Left ventricle myocardium inferior (tissue), 1 donor: Measurements from ENCODE around the gene KIF6. TPM values are rescaled to one million over a fixed set of nuclear protein-coding genes. Genes with fewer than 3 reads are reported as not detected.

Experiments used
- DNase-seq: peaks from one replicate; pipeline ENCODE4 v3.0.0-alpha.2; 2020
- H3K27ac ChIP-seq: fragments of 200-600 bp; replicated peaks from 2 replicates; pipeline ENCODE4 v1.8.0; 2021
- H3K27me3 ChIP-seq: fragments of 200-600 bp; 2 replicates; pipeline ENCODE4 v1.8.0; 2021; ENCODE audit warnings: low read depth
- H3K36me3 ChIP-seq: fragments of 200-600 bp; 2 replicates; pipeline ENCODE4 v1.8.0; 2021
- H3K4me1 ChIP-seq: fragments of 200-600 bp; 2 replicates; pipeline ENCODE4 v1.8.0; 2021
- H3K4me3 ChIP-seq: fragments of 200-600 bp; 2 replicates; pipeline ENCODE4 v1.8.0; 2021; ENCODE audit warnings: mild to moderate bottlenecking, moderate library complexity
- H3K9me3 ChIP-seq: fragments of 200-600 bp; replicated peaks from 2 replicates; pipeline ENCODE4 v1.8.0; 2021
- CTCF ChIP-seq: fragments of 200-600 bp; IDR thresholded peaks from 2 replicates; pipeline ENCODE4 v1.8.0; 2021; ENCODE audit warnings: antibody characterized with exemption, mild to moderate bottlenecking, borderline replicate concordance
- intact Hi-C: fragments of 100-400 bp; cut with micrococcal nuclease; formaldehyde crosslinking; loops from one replicate; pipeline ENCODE4 v1.11.0; 2022
- total RNA-seq: library from RNA; stranded (reverse); fragmentation: NEBNext Ultra II Directional; extraction: Animal tissue kit (Norgen Biotek cat#: 25700); gene quantifications from one replicate; pipeline ENCODE4 v1.2.1, GENCODE V29; 2021
- donor health status: DM: no; HTN: yes; CAD: no; lungs with severe emphysema.

The KIF6 gene
- total RNA-seq, 1 donor from 2014 or later = 0.69 TPM

- Histone ChIP-seq H3K27ac (no peak overlapping the region), H3K9me3 (no peaks in the 10 kb centered on the region)
Observed at GRCh38 chr6:39608652-39609345, 116.4 kb downstream of the KIF6 start.

GRCh38 chr6:39602601-39603519 is 122.3 kb downstream of the KIF6 start:
- intact Hi-C loops = no loop called here
- Histone ChIP-seq H3K9me3 (no peaks in the 10 kb centered on the region), H3K27me3 (peaks cover 6% of the 10 kb centered on the region), H3K4me3 (no peak overlapping the region), H3K4me1 (no peaks in the 10 kb centered on the region), H3K27ac (no peak overlapping the region), H3K36me3 (no peaks in the 10 kb centered on the region)
- no peak for TF ChIP-seq CTCF
- DNase-seq = no peak

More at GRCh38 chr6:39608652-39609345, 116.4 kb downstream of the KIF6 start:
- DNase-seq = no peak
- H3K27me3 ChIP-seq = peaks cover 6% of the 10 kb centered on the region
- peaks cover 8% of the 10 kb centered on the region for H3K4me1 ChIP-seq
- H3K36me3 ChIP-seq = no peaks in the 10 kb centered on the region
- no peak overlapping the region for H3K4me3 ChIP-seq
- no peak for TF ChIP-seq CTCF
- intact Hi-C loops = no loop called here

DNA sequence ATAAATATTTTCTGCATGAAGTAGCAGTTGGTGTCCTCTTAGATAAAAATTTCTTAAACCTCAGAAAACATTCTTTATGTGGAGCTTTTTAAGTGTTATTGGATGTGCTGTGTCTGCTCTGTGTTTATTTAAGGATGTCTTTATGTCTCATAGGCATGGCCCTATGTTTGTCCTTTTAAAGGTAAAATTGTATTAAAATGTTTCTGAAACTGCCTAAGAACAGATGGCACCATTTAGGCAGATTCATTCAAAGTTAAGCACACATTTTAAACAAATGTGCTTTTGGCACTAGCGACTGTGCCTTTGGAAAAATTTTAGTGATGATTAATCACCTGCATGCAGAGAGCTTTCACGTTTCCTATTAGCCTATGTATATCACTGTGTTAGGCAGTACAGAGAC is 125.2 kb downstream of the KIF6 start:
- no peak for DNase-seq
- Histone ChIP-seq H3K27me3 (no peaks in the 10 kb centered on the region), H3K4me3 (no peak overlapping the region), H3K9me3 (no peaks in the 10 kb centered on the region), H3K4me1 (no peaks in the 10 kb centered on the region), H3K27ac (no peak overlapping the region), H3K36me3 (no peaks in the 10 kb centered on the region)
- intact Hi-C loops = no loop called here
- TF ChIP-seq CTCF = no peak

- intact Hi-C loops = no loop called here
- H3K36me3 ChIP-seq = no peaks in the 10 kb centered on the region
- no peak overlapping the region for H3K27ac ChIP-seq
- no peaks in the 10 kb centered on the region for H3K9me3 ChIP-seq
- DNase-seq = no peak
- no peak overlapping the region for H3K4me3 ChIP-seq
- TF ChIP-seq CTCF = no peak
- no peaks in the 10 kb centered on the region for H3K27me3 ChIP-seq
- no peaks in the 10 kb centered on the region for H3K4me1 ChIP-seq
Observed at GRCh38 chr6:39599341-39599740, 125.9 kb downstream of the KIF6 start.

DNA sequence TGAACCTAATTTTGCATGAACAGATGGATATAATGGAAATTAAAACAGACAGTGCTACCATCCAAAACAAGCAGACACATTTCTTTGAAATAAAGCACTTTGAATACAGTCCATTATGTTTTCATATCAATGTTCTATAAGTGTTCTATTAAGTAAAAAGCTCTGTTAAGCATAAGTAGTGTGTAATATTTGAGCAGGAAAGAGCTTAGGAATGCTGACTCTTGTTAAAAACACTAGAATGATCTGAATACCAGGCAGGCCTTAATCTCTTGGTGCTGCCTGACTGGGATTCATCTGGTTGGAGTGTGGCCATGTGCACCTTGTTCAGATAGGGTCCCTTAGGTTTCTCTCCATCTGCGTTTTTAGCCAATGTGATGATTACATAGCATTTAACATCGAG is 130.9 kb downstream of the KIF6 start:
- no peak for DNase-seq
- no peaks in the 10 kb centered on the region for H3K9me3 ChIP-seq
- peaks cover 6% of the 10 kb centered on the region for H3K27me3 ChIP-seq
- no peak overlapping the region for H3K4me3 ChIP-seq
- intact Hi-C loops = no loop called here
- TF ChIP-seq CTCF = no peak
- H3K27ac ChIP-seq = no peak overlapping the region
- H3K4me1 ChIP-seq = no peaks in the 10 kb centered on the region
- no peaks in the 10 kb centered on the region for H3K36me3 ChIP-seq
